ENCODE data around the gene FAM13A.

The FAM13A gene

GRCh38 chr4:88952081-88952480, 104.9 kb downstream of the FAM13A start:
- Histone ChIP-seq H3K9ac (ENCODE audit: low read depth in 1 of 2, low read length in 2 of 2) (no peak overlapping the region), H3K9me3 (ENCODE audit: control insufficient read depth in 2 of 2, low read length in 2 of 2) (no peaks in the 10 kb centered on the region), H3K4me1 (ENCODE audit: control insufficient read depth in 2 of 2, insufficient read depth in 2 of 2, low read length in 2 of 2) (peaks cover 0 to 3% of the 10 kb centered on the region in 2 donors), H3K27me3 (ENCODE audit: control insufficient read depth in 2 of 2, insufficient read depth in 2 of 2, low read length in 2 of 2) (no peaks in the 10 kb centered on the region), H3K36me3 (ENCODE audit: control insufficient read depth in 2 of 2, insufficient read depth in 2 of 2, low read length in 2 of 2) (no peaks in the 10 kb centered on the region), H3K27ac (ENCODE audit: low read depth in 2 of 2, low read length in 2 of 2) (no peak overlapping the region), H3K4me3 (ENCODE audit: low read length in 2 of 2) (no peak overlapping the region)

GRCh38 chr4:88949605-88950004, 107.4 kb downstream of the FAM13A start:
- H3K9ac ChIP-seq (ENCODE audit: low read depth in 1 of 2, low read length in 2 of 2) = no peak overlapping the region
- H3K36me3 ChIP-seq (ENCODE audit: control insufficient read depth in 2 of 2, insufficient read depth in 2 of 2, low read length in 2 of 2) = no peaks in the 10 kb centered on the region
- no peaks in the 10 kb centered on the region for H3K9me3 ChIP-seq (ENCODE audit: control insufficient read depth in 2 of 2, low read length in 2 of 2)
- peak overlapping the region; percentile 17 to 47 for H3K27ac ChIP-seq (ENCODE audit: low read depth in 2 of 2, low read length in 2 of 2)
- H3K27me3 ChIP-seq (ENCODE audit: control insufficient read depth in 2 of 2, insufficient read depth in 2 of 2, low read length in 2 of 2) = no peaks in the 10 kb centered on the region
- H3K4me1 ChIP-seq (ENCODE audit: control insufficient read depth in 2 of 2, insufficient read depth in 2 of 2, low read length in 2 of 2) = peaks cover 0 to 3% of the 10 kb centered on the region in 2 donors
- no peak overlapping the region for H3K4me3 ChIP-seq (ENCODE audit: low read length in 2 of 2)

GRCh38 chr4:88940506-88940905, 116.5 kb downstream of the FAM13A start:
- Histone ChIP-seq H3K36me3 (ENCODE audit: control insufficient read depth in 2 of 2, insufficient read depth in 2 of 2, low read length in 2 of 2) (no peaks in the 10 kb centered on the region), H3K9me3 (ENCODE audit: control insufficient read depth in 2 of 2, low read length in 2 of 2) (no peaks in the 10 kb centered on the region), H3K4me3 (ENCODE audit: low read length in 2 of 2) (no peak overlapping the region), H3K27me3 (ENCODE audit: control insufficient read depth in 2 of 2, insufficient read depth in 2 of 2, low read length in 2 of 2) (no peaks in the 10 kb centered on the region), H3K4me1 (ENCODE audit: control insufficient read depth in 2 of 2, insufficient read depth in 2 of 2, low read length in 2 of 2) (no peaks in the 10 kb centered on the region), H3K27ac (ENCODE audit: low read depth in 2 of 2, low read length in 2 of 2) (no peak overlapping the region), H3K9ac (ENCODE audit: low read depth in 1 of 2, low read length in 2 of 2) (no peak overlapping the region)

- no peaks in the 10 kb centered on the region for H3K4me1 ChIP-seq (ENCODE audit: control insufficient read depth in 2 of 2, insufficient read depth in 2 of 2, low read length in 2 of 2)
- no peaks in the 10 kb centered on the region for H3K36me3 ChIP-seq (ENCODE audit: control insufficient read depth in 2 of 2, insufficient read depth in 2 of 2, low read length in 2 of 2)
- no peaks in the 10 kb centered on the region for H3K27me3 ChIP-seq (ENCODE audit: control insufficient read depth in 2 of 2, insufficient read depth in 2 of 2, low read length in 2 of 2)
- no peak overlapping the region for H3K27ac ChIP-seq (ENCODE audit: low read depth in 2 of 2, low read length in 2 of 2)
- H3K4me3 ChIP-seq (ENCODE audit: low read length in 2 of 2) = no peak overlapping the region
- H3K9me3 ChIP-seq (ENCODE audit: control insufficient read depth in 2 of 2, low read length in 2 of 2) = no peaks in the 10 kb centered on the region
- no peak overlapping the region for H3K9ac ChIP-seq (ENCODE audit: low read depth in 1 of 2, low read length in 2 of 2)
Measured at GRCh38 chr4:88939697-88940096, 117.3 kb downstream of the FAM13A start.

- Histone ChIP-seq H3K4me1 (ENCODE audit: control insufficient read depth in 2 of 2, insufficient read depth in 2 of 2, low read length in 2 of 2) (no peaks in the 10 kb centered on the region), H3K9me3 (ENCODE audit: control insufficient read depth in 2 of 2, low read length in 2 of 2) (no peaks in the 10 kb centered on the region), H3K27me3 (ENCODE audit: control insufficient read depth in 2 of 2, insufficient read depth in 2 of 2, low read length in 2 of 2) (no peaks in the 10 kb centered on the region), H3K36me3 (ENCODE audit: control insufficient read depth in 2 of 2, insufficient read depth in 2 of 2, low read length in 2 of 2) (no peaks in the 10 kb centered on the region), H3K9ac (ENCODE audit: low read depth in 1 of 2, low read length in 2 of 2) (no peak overlapping the region), H3K27ac (ENCODE audit: low read depth in 2 of 2, low read length in 2 of 2) (no peak overlapping the region), H3K4me3 (ENCODE audit: low read length in 2 of 2) (no peak overlapping the region)
Measured at GRCh38 chr4:88938138-88938537, 118.8 kb downstream of the FAM13A start.

GRCh38 chr4:88937081-88937480, 119.9 kb downstream of the FAM13A start:
- Histone ChIP-seq H3K4me1 (ENCODE audit: control insufficient read depth in 2 of 2, insufficient read depth in 2 of 2, low read length in 2 of 2) (no peaks in the 10 kb centered on the region), H3K4me3 (ENCODE audit: low read length in 2 of 2) (no peak overlapping the region), H3K9ac (ENCODE audit: low read depth in 1 of 2, low read length in 2 of 2) (no peak overlapping the region), H3K9me3 (ENCODE audit: control insufficient read depth in 2 of 2, low read length in 2 of 2) (no peaks in the 10 kb centered on the region), H3K27ac (ENCODE audit: low read depth in 2 of 2, low read length in 2 of 2) (no peak overlapping the region), H3K27me3 (ENCODE audit: control insufficient read depth in 2 of 2, insufficient read depth in 2 of 2, low read length in 2 of 2) (no peaks in the 10 kb centered on the region), H3K36me3 (ENCODE audit: control insufficient read depth in 2 of 2, insufficient read depth in 2 of 2, low read length in 2 of 2) (no peaks in the 10 kb centered on the region)

GRCh38 chr4:88933414-88934160, 123.4 kb downstream of the FAM13A start:
- Histone ChIP-seq H3K4me1 (ENCODE audit: control insufficient read depth in 2 of 2, insufficient read depth in 2 of 2, low read length in 2 of 2) (no peaks in the 10 kb centered on the region), H3K4me3 (ENCODE audit: low read length in 2 of 2) (no peak overlapping the region), H3K27ac (ENCODE audit: low read depth in 2 of 2, low read length in 2 of 2) (no peak overlapping the region), H3K36me3 (ENCODE audit: control insufficient read depth in 2 of 2, insufficient read depth in 2 of 2, low read length in 2 of 2) (no peaks in the 10 kb centered on the region), H3K9me3 (ENCODE audit: control insufficient read depth in 2 of 2, low read length in 2 of 2) (no peaks in the 10 kb centered on the region), H3K27me3 (ENCODE audit: control insufficient read depth in 2 of 2, insufficient read depth in 2 of 2, low read length in 2 of 2) (no peaks in the 10 kb centered on the region), H3K9ac (ENCODE audit: low read depth in 1 of 2, low read length in 2 of 2) (no peak overlapping the region)

- no peaks in the 10 kb centered on the region for H3K9me3 ChIP-seq (ENCODE audit: control insufficient read depth in 2 of 2, low read length in 2 of 2)
Measured at GRCh38 chr4:88928852-88929251, 128.1 kb downstream of the FAM13A start.

GRCh38 chr4:88927420-88927819, 129.6 kb downstream of the FAM13A start:
- Histone ChIP-seq H3K4me3 (ENCODE audit: low read length in 2 of 2) (no peak overlapping the region), H3K9ac (ENCODE audit: low read depth in 1 of 2, low read length in 2 of 2) (no peak overlapping the region), H3K27me3 (ENCODE audit: control insufficient read depth in 2 of 2, insufficient read depth in 2 of 2, low read length in 2 of 2) (no peaks in the 10 kb centered on the region)

More at GRCh38 chr4:88928852-88929251, 128.1 kb downstream of the FAM13A start:
- Histone ChIP-seq H3K36me3 (ENCODE audit: control insufficient read depth in 2 of 2, insufficient read depth in 2 of 2, low read length in 2 of 2) (no peaks in the 10 kb centered on the region), H3K27ac (ENCODE audit: low read depth in 2 of 2, low read length in 2 of 2) (no peak overlapping the region), H3K4me1 (ENCODE audit: control insufficient read depth in 2 of 2, insufficient read depth in 2 of 2, low read length in 2 of 2) (no peaks in the 10 kb centered on the region), H3K4me3 (ENCODE audit: low read length in 2 of 2) (no peak overlapping the region), H3K27me3 (ENCODE audit: control insufficient read depth in 2 of 2, insufficient read depth in 2 of 2, low read length in 2 of 2) (no peaks in the 10 kb centered on the region), H3K9ac (ENCODE audit: low read depth in 1 of 2, low read length in 2 of 2) (no peak overlapping the region)

GRCh38 chr4:88919056-88919455, 137.9 kb downstream of the FAM13A start:
- Histone ChIP-seq H3K4me1 (ENCODE audit: control insufficient read depth in 2 of 2, insufficient read depth in 2 of 2, low read length in 2 of 2) (no peaks in the 10 kb centered on the region), H3K4me3 (ENCODE audit: low read length in 2 of 2) (no peak overlapping the region), H3K36me3 (ENCODE audit: control insufficient read depth in 2 of 2, insufficient read depth in 2 of 2, low read length in 2 of 2) (no peaks in the 10 kb centered on the region), H3K27me3 (ENCODE audit: control insufficient read depth in 2 of 2, insufficient read depth in 2 of 2, low read length in 2 of 2) (no peaks in the 10 kb centered on the region), H3K27ac (ENCODE audit: low read depth in 2 of 2, low read length in 2 of 2) (no peak overlapping the region), H3K9ac (ENCODE audit: low read depth in 1 of 2, low read length in 2 of 2) (no peak overlapping the region), H3K9me3 (ENCODE audit: control insufficient read depth in 2 of 2, low read length in 2 of 2) (no peaks in the 10 kb centered on the region)

More at GRCh38 chr4:88927420-88927819, 129.6 kb downstream of the FAM13A start:
- no peaks in the 10 kb centered on the region for H3K4me1 ChIP-seq (ENCODE audit: control insufficient read depth in 2 of 2, insufficient read depth in 2 of 2, low read length in 2 of 2)
- H3K27ac ChIP-seq (ENCODE audit: low read depth in 2 of 2, low read length in 2 of 2) = no peak overlapping the region
- H3K36me3 ChIP-seq (ENCODE audit: control insufficient read depth in 2 of 2, insufficient read depth in 2 of 2, low read length in 2 of 2) = no peaks in the 10 kb centered on the region
- H3K9me3 ChIP-seq (ENCODE audit: control insufficient read depth in 2 of 2, low read length in 2 of 2) = no peaks in the 10 kb centered on the region

All from mucosa of rectum (tissue), 2 donors.